ENCODE results near the gene HMOX2.

The HMOX2 gene

DNA sequence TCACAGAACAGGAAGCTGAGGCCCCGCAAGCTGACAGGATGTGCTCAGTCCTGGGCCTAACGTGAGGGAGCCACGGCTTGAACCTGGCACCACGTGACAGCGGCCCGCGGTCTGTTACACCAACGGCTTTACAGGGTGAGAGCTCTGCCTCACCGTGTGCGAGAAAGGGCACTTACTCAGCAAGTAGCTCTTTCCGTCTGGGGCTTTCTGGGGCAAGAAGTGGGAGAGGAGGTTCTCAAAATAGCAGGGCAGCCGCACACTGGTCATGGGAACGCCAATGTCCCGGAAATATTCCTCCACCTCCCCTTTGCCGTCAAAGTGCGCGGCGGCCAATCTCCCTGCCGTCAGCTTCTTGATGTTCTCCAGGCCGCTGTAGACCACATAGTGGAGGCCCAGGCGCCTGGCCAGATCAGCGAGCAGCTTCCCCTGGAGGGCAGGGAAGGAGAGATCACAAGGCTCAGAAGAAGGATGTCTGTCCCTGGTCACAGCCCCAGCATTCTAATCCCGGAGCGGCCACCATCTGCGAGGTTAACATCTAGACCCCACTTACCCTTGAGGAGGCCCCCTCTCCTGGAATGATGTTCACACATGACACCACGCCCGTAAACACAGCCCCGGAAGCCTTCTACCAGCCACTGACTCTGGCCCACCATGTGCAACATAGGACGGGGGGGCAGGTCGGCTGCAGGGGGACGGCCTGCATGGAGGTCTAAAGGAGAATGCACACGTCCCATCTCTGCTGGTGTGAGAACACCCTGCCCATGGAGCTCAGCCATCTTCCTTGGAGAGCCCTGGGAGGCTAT, 10.0 kb upstream of the HMOX2 start:
- no peak for DNase-seq

GRCh38 chr16:4467916-4468315, 8.3 kb upstream of the HMOX2 start:
- DNase-seq, result no peak

- no peak for DNase-seq
Measured at GRCh38 chr16:4468972-4469371, 7.2 kb upstream of the HMOX2 start.

DNA sequence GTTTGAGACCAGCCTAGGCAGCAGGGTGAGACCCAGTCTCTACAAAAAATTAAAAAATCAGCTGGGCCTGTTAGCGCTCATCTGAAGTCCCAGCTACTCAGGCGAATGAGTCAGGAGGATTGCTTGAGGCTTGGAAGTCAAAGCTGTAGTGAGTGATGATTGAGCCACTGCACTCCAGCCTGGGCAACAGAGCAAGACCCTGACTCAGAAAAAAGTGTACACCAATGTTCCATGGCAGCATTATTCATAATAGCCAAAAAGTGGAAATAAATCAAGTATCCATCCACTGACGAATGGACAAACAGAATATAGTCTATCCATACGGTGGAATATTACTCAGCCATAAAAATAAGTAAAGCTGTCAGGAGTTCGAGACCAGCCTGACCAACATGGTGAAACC, 4.3 kb upstream of the HMOX2 start:
- no peak for DNase-seq

GRCh38 chr16:4472880-4473279, 3.3 kb upstream of the HMOX2 start:
- no peak for DNase-seq

GRCh38 chr16:4474192-4474961, 1.8 kb upstream of the HMOX2 start, which contains the start of gene NMRAL1:
TSS of gene NMRAL1 (minus strand) at chr16:4474625. CDS start at chr16:4474132, 493 bp downstream.
- peak; percentile 97 for DNase-seq

DNA sequence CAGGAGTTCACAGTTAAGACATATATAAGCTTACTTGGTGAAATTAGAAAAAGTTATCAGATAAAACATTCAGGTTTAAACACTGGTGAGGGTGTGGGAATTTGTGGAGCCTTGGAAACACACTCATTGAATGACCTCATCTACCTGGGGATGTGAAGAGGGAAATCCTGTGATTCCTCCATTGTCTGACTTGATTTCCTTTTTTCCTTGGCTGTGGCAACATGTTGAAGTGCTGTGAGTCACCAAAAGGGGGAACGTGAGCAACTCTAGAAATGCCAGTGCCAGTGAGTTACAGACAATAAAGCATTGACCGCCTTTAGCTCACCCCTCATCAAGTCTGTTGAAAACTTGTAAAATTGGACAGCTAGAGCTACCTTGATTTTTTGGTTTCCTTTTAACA, 1.8 kb downstream of the HMOX2 start:
- DNase-seq, result peak; percentile 27

DNA sequence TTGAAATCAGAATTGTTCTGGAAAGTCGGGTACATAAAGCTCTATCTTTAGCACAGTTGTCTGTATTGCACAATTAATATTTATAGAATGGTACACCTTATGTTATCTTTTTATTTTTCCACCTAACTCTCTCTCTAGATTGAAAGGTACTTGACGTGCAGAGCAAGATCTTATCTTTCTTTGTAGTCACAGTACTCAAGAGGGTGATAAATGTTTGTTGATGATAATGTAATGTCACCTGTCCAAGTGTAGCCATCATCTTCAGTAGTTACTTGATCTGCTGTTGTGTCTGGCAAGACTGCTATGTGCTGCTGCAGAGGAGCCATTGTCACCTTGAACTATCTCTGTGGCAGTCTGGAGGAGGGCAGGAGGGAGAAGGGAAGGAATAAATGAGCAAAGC, 5.3 kb downstream of the HMOX2 start:
- DNase-seq, result no peak

GRCh38 chr16:4481963-4482362, 5.8 kb downstream of the HMOX2 start:
- DNase-seq, result no peak

- DNase-seq, result no peak
Measured at GRCh38 chr16:4486126-4486893, 10.1 kb downstream of the HMOX2 start.

- no peak for DNase-seq
Measured at GRCh38 chr16:4487955-4488498, 11.8 kb downstream of the HMOX2 start.

GRCh38 chr16:4488499-4488967, 12.3 kb downstream of the HMOX2 start:
- DNase-seq, result no peak

- DNase-seq, result no peak
Measured at GRCh38 chr16:4489030-4489429, 12.8 kb downstream of the HMOX2 start.

DNA sequence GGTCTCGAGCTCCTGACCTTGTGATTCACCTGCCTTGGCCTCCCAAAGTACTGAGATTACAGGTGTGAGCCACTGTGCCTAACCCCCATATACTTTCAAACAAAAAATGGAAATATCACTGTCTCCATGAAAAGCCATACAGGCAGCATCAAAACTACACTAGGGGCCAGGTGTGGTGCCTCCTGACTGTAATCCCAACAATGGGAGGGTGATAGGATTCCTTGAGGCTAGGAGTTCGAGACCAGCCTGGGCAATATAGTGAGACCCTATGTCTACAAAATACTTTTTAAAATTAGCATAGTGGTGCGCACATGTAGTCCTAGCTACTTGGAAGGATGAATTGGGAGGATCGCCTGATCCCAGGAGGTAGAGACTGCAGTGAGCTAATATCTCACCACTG, 15.7 kb downstream of the HMOX2 start:
- no peak for DNase-seq

DNA sequence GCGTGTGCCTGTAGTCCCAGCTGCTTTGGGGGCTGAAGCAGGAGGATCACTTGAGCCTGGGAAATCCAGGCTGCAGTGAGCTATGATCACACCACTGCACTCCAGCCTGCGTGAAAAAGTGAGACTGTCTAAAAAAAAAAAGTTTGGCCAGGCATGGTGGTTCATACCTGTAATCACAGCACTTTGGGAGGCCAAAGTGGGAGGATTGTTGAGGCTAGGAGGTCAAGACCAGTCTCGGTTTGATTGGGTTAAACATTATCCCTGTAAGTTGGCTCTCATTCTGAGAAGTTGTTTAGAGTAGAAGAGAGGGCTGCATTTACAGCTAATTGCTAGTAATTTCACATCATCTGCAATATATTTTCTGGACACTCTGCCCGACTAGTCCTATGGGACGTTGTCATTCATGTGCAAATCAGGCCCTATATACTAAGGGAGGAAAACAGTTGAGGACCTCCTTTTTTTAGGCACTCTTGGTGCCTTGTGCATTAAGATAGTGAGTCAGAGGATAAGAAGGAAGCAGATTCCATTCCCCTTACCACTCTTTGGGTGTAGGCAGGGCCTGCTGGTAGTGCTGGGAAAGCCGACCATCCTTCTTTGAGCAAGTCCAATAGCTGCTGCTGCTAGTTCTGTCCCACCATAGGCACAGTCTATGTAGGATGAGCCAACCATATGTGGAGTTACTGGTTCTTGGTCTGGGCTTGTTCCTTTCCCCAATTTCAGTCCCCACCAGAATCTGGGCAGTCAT, 18.7 kb downstream of the HMOX2 start:
- no peak for DNase-seq

- DNase-seq, result no peak
Measured at GRCh38 chr16:4495766-4496165, 19.6 kb downstream of the HMOX2 start.

GRCh38 chr16:4496305-4496704, 20.1 kb downstream of the HMOX2 start:
- DNase-seq, result no peak

DNA sequence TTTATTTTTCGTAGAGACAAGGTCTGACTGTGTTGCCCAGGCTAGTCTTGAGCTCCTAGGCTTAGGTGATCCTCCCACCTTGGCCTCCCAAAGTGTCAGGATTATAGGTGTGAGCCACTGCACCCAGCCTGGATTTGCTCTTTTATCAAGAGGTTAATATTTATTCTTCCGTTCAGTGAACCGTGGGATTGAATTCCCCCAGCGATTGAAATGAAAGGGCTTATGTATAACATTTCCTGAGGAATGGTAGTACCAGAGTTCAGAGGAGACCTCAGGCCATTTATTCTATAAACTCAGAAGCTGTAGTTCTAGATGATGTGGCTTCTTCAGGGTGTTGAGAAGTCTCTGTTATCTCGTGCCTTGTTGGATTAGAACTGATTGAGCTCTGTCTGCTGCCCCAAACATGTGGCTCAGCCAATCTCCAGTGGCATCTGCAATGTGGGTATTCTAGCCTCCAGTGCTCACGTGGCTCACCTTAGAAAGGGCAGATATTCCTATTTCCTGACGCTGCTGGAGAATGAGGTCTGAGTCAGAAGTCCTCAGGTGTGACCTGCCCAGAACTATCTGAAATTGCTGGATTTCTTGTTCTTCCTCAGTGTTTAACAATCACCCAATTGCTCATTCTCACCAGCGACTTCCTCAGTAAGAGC, 22.5 kb downstream of the HMOX2 start:
- DNase-seq, result no peak

DNA sequence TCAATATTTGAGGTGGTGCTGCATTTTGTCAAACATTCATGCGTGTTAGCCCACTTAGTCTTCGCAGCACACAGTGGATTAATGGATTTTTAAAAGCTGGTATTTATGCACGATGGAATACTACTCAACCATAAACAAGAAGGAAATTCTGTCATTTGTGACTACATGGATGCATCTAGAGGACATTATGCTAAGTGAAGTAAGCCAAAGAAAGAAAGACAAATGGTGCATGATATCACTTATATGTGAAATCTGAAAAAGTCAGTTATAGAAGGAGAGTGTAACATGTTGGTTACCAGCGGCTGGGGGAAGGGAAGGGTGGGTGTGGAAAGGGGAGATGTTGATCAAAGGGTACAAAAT, 23.0 kb downstream of the HMOX2 start:
- DNase-seq, result no peak

- no peak for DNase-seq
Measured at GRCh38 chr16:4500272-4500671, 24.1 kb downstream of the HMOX2 start.

- DNase-seq, result no peak
Measured at GRCh38 chr16:4501071-4501478, 24.9 kb downstream of the HMOX2 start.
